ENCODE results near the gene MRPS18B.

DNA sequence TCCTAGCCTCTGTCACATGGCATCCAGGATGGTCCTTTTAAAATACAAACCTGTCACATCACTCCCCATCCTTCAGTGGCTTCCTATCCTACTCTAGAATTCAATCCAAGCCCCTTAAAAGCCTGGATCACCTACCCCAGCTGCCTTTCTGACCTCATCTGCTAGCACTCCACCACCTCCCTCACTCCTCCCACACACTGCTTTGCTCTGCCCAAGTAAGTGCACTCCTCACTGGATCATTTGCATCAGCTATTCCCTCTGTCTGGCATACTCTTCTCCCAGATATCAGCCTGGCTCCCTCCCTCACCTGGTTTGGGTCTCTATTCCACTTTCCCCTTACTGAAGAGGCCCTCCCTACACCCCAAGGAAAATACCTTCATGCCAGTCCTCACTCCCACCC is 39.8 kb downstream of the MRPS18B start:
- TF ChIP-seq, protein P1, sequence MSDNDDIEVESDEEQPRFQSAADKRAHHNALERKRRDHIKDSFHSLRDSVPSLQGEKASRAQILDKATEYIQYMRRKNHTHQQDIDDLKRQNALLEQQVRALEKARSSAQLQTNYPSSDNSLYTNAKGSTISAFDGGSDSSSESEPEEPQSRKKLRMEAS (IDR thresholded peaks at IDR 0.05; ENCODE audit: low read depth): no peak
- TF ChIP-seq, protein P2, sequence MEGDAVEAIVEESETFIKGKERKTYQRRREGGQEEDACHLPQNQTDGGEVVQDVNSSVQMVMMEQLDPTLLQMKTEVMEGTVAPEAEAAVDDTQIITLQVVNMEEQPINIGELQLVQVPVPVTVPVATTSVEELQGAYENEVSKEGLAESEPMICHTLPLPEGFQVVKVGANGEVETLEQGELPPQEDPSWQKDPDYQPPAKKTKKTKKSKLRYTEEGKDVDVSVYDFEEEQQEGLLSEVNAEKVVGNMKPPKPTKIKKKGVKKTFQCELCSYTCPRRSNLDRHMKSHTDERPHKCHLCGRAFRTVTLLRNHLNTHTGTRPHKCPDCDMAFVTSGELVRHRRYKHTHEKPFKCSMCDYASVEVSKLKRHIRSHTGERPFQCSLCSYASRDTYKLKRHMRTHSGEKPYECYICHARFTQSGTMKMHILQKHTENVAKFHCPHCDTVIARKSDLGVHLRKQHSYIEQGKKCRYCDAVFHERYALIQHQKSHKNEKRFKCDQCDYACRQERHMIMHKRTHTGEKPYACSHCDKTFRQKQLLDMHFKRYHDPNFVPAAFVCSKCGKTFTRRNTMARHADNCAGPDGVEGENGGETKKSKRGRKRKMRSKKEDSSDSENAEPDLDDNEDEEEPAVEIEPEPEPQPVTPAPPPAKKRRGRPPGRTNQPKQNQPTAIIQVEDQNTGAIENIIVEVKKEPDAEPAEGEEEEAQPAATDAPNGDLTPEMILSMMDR (IDR thresholded peaks at IDR 0.05): no peak
- TF ChIP-seq JUND (IDR thresholded peaks at IDR 0.05): no peak
- TF ChIP-seq, protein P3, sequence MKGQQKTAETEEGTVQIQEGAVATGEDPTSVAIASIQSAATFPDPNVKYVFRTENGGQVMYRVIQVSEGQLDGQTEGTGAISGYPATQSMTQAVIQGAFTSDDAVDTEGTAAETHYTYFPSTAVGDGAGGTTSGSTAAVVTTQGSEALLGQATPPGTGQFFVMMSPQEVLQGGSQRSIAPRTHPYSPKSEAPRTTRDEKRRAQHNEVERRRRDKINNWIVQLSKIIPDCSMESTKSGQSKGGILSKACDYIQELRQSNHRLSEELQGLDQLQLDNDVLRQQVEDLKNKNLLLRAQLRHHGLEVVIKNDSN (IDR thresholded peaks at IDR 0.05; ENCODE audit: borderline replicate concordance, low read depth): no peak

Data from SK-N-SH (cell line).